ENCODE measurements around the gene GALE.

GALE gene

GRCh38 chr1:23797478-23798448 is 2.8 kb downstream of the GALE start:
- TF ChIP-seq TAF1 (IDR thresholded peaks at IDR 0.05; ENCODE audit: borderline replicate concordance, insufficient read depth, low read length) (no peak), SIN3A (IDR thresholded peaks at IDR 0.05; ENCODE audit: borderline replicate concordance, insufficient read depth, low read length) (no peak), POLR2AphosphoS5 (IDR thresholded peaks at IDR 0.05; ENCODE audit: low read depth, low read length) (no peak), FOXP2 (optimal IDR thresholded peaks at IDR 0.05; ENCODE audit: borderline replicate concordance, extremely low read depth, extremely low read length, insufficient read depth) (no peak)
- TF ChIP-seq, protein P1, sequence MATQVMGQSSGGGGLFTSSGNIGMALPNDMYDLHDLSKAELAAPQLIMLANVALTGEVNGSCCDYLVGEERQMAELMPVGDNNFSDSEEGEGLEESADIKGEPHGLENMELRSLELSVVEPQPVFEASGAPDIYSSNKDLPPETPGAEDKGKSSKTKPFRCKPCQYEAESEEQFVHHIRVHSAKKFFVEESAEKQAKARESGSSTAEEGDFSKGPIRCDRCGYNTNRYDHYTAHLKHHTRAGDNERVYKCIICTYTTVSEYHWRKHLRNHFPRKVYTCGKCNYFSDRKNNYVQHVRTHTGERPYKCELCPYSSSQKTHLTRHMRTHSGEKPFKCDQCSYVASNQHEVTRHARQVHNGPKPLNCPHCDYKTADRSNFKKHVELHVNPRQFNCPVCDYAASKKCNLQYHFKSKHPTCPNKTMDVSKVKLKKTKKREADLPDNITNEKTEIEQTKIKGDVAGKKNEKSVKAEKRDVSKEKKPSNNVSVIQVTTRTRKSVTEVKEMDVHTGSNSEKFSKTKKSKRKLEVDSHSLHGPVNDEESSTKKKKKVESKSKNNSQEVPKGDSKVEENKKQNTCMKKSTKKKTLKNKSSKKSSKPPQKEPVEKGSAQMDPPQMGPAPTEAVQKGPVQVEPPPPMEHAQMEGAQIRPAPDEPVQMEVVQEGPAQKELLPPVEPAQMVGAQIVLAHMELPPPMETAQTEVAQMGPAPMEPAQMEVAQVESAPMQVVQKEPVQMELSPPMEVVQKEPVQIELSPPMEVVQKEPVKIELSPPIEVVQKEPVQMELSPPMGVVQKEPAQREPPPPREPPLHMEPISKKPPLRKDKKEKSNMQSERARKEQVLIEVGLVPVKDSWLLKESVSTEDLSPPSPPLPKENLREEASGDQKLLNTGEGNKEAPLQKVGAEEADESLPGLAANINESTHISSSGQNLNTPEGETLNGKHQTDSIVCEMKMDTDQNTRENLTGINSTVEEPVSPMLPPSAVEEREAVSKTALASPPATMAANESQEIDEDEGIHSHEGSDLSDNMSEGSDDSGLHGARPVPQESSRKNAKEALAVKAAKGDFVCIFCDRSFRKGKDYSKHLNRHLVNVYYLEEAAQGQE (IDR thresholded peaks at IDR 0.05; ENCODE audit: insufficient read depth in 1 of 2, low read depth in 2 of 2, low read length in 2 of 2), result no peak

- no peak for TF ChIP-seq TAF1 (IDR thresholded peaks at IDR 0.05; ENCODE audit: borderline replicate concordance, insufficient read depth, low read length)
- no peak for TF ChIP-seq POLR2AphosphoS5 (IDR thresholded peaks at IDR 0.05; ENCODE audit: low read depth, low read length)
- no peak for TF ChIP-seq FOXP2 (optimal IDR thresholded peaks at IDR 0.05; ENCODE audit: borderline replicate concordance, extremely low read depth, extremely low read length, insufficient read depth)
- TF ChIP-seq, protein P1 (IDR thresholded peaks at IDR 0.05; ENCODE audit: insufficient read depth in 1 of 2, low read depth in 2 of 2, low read length in 2 of 2), result no peak
- TF ChIP-seq SIN3A (IDR thresholded peaks at IDR 0.05; ENCODE audit: borderline replicate concordance, insufficient read depth, low read length), result no peak
Measured at GRCh38 chr1:23796466-23797271, 3.9 kb downstream of the GALE start.

DNA sequence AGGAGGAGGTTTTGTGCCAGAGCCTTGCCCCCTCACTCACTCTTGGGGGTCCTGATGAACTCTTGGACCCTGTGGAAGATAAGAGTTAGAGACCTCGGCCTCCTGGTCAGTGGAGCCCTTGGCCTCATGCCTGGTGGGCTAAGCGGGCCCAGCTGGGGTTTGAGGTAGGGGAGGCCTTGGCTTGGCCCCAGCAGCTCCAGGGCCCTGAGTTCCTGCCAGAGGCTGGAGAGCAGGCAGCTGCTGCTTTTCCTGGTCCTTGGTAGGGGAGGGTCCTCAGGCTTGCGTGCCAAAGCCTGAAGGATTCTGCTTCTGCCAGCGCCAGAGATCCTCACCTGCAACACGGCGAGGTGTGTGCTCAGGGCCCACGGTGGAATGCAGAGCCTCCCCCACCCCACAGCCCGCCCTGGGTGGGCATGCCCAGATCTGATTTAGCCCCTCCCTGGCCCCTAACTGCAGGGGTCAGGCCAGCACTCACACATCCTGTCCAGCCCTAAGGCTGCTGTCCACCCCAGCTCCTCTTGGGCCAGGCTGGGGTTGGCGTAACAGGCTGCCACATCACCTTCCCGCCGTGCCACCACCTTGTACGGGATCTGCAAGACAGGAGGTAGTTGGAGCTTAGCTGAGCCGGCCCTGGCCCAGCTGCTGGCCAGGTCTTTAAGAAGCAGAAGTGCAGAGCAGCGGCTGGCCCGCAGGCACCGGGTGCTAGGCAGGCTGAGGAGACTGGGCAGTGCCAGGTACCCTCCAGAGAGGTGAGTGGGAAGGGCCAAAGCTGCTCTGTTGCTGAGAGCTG is 4.7 kb downstream of the GALE start:
- TF ChIP-seq POLR2AphosphoS5 (IDR thresholded peaks at IDR 0.05; ENCODE audit: low read depth, low read length), result no peak
- no peak for TF ChIP-seq FOXP2 (optimal IDR thresholded peaks at IDR 0.05; ENCODE audit: borderline replicate concordance, extremely low read depth, extremely low read length, insufficient read depth)
- TF ChIP-seq, protein P1 (IDR thresholded peaks at IDR 0.05; ENCODE audit: insufficient read depth in 1 of 2, low read depth in 2 of 2, low read length in 2 of 2), result no peak

DNA sequence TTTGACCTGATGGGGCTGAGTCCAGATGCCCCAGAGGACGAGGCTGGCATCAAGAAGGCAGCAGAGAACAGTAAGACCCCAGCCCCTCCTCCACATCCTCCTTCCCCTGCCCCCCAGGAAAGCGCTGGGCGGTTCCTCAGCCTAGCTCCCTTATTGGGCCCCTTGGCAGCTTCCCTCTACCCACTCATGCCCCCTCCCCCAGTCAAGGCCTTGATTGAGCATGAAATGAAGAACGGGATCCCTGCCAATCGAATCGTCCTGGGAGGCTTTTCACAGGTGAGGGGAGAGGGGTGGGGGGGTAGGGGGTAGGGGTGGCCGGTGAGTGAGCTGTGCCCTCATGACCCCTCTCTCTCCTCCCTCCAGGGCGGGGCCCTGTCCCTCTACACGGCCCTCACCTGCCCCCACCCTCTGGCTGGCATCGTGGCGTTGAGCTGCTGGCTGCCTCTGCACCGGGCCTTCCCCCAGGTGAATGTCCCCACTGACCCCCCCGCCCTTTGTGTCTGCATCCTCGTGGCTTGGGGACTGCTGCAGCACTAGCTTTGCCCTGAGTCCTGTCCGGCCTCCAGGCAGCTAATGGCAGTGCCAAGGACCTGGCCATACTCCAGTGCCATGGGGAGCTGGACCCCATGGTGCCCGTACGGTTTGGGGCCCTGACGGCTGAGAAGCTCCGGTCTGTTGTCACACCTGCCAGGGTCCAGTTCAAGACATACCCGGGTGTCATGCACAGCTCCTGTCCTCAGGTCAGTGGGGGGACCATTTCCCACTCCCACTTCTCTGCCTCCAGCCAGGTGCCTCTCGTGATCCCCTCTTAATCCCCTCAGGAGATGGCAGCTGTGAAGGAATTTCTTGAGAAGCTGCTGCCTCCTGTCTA is 6.5 kb downstream of the GALE start:
- no peak for TF ChIP-seq TAF1 (IDR thresholded peaks at IDR 0.05; ENCODE audit: borderline replicate concordance, insufficient read depth, low read length)
- TF ChIP-seq, protein P1 (IDR thresholded peaks at IDR 0.05; ENCODE audit: insufficient read depth in 1 of 2, low read depth in 2 of 2, low read length in 2 of 2), result no peak
- TF ChIP-seq POLR2AphosphoS5 (IDR thresholded peaks at IDR 0.05; ENCODE audit: low read depth, low read length), result no peak
- no peak for TF ChIP-seq FOXP2 (optimal IDR thresholded peaks at IDR 0.05; ENCODE audit: borderline replicate concordance, extremely low read depth, extremely low read length, insufficient read depth)
- no peak for TF ChIP-seq SIN3A (IDR thresholded peaks at IDR 0.05; ENCODE audit: borderline replicate concordance, insufficient read depth, low read length)
